K562 (cell line): ENCODE data around the gene IQCN. TPM values are rescaled to one million over a fixed set of nuclear protein-coding genes. Genes with fewer than 3 reads are reported as not detected.

Source experiments
- BRD4 ChIP-seq: fragments of 200-600 bp; sonication (generic); IDR thresholded peaks from 2 replicates; pipeline ENCODE4 v1.6.1; 2017; ENCODE audit warnings: inconsistent platforms
- MGA ChIP-seq: fragments of 450-650 bp; IDR thresholded peaks from 2 replicates; pipeline ENCODE4 v1.6.1; 2016; ENCODE audit warnings: mild to moderate bottlenecking, moderate library complexity
- SFPQ ChIP-seq: fragments of 200-400 bp; formaldehyde crosslinking; IDR thresholded peaks from 2 replicates; pipeline ENCODE4 v1.6.1; 2017; ENCODE audit warnings: mild to moderate bottlenecking, low read depth, low read length, moderate library complexity
- ZNF407 ChIP-seq: fragments of 450-650 bp; IDR thresholded peaks from 2 replicates; pipeline ENCODE4 v1.6.1; 2016; ENCODE audit warnings: low read depth
- polyA plus RNA-seq, 8 experiments: library from polyadenylated mRNA; depleted of rRNA in 4 of 8; stranded (reverse) in 5 of 8; unstranded in 3 of 8; fragments of >200 nt; fragmentation: Nextera tagmentation in 2 of 8; fragmentation: Illumina TruSeq in 1 of 8; extraction: Ambion mirVana in 2 of 8; extraction: Trizol in 1 of 8; gene quantifications; 2 replicates each; pipeline versions ENCODE4 v1.2.1 to v1.2.3, GENCODE V29; 2011 to 2014; ENCODE audit warnings: inconsistent platforms in 1 of 8, missing spikeins in 1 of 8
- total RNA-seq, 7 experiments: library from RNA; depleted of rRNA in 6 of 7; stranded (reverse); fragments of >200 nt in 6 of 7; fragmentation: Illumina TruSeq in 2 of 7; extraction: Trizol in 2 of 7; gene quantifications; 2 replicates each; pipeline versions ENCODE4 v1.2.1 to v1.2.3, GENCODE V29; 2011 to 2021; ENCODE audit warnings: low replicate concordance in 1 of 7

Gene IQCN
- total and polyA plus RNA-seq, 9 of the 15 experiments (the other 6 are each of a cell fraction or from before 2014, with no cell fraction given), result 0.01 to 0.07 (median 0.04) TPM; not detected in 3

GRCh38 chr19:18322759-18323460 is 48.7 kb upstream of the IQCN start, which contains the start of gene LSM4 (continued):
- peak; percentile 40; the same call in 1 of the 2 replicates for TF ChIP-seq MGA
- TF ChIP-seq SFPQ, result no peak
- TF ChIP-seq BRD4, result no peak; the same call in 1 of the 2 replicates
- no peak for TF ChIP-seq ZNF407
